ENCODE data around the gene ZNF844. TPM values are rescaled to one million over a fixed set of nuclear protein-coding genes. Genes with fewer than 3 reads are reported as not detected.
A peak's percentile ranks its signal among the peaks of the same experiment; 100 is the strongest.

The ZNF844 gene
- total and polyA plus RNA-seq, 2 of the 8 experiments (the other 6 are each of a cell fraction or from before 2014, with no cell fraction given), result 3.1 to 9.8 TPM

DNA sequence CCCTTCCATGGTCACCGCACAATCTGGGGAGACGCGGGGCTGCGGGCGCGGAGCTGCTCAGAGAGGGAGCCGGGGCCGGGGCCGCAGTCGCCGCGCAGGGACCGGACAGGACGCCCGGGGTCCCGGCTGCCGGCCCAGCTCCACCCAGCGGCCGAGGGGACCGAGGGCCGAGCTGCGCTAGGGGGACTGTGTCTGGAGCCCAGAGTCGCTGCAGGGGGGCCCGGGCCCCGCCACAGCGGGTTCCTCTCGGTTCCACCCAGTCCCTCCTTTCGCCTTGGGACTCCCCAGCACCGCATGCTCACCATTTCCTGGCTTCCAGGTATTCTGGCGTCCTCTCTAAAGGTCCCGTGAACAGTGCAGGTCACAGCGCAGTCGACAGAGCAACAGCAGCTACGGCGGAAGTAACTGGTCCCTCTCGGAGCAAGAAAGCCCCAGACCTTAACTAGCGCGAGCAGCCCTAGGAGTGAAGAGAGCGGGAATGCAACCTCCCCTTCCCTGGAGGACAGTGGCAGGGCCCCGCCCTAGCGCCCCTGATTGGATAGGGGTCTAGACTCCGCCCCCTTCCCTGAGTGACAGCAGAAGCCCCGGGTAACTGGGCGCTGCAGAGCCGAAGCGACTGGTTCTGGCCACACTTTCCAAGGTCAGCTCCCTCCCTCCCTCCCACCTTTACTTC, 11.9 kb upstream of the ZNF844 start, which contains the start of gene ZNF878 (continued):
- TF ChIP-seq, protein P1, sequence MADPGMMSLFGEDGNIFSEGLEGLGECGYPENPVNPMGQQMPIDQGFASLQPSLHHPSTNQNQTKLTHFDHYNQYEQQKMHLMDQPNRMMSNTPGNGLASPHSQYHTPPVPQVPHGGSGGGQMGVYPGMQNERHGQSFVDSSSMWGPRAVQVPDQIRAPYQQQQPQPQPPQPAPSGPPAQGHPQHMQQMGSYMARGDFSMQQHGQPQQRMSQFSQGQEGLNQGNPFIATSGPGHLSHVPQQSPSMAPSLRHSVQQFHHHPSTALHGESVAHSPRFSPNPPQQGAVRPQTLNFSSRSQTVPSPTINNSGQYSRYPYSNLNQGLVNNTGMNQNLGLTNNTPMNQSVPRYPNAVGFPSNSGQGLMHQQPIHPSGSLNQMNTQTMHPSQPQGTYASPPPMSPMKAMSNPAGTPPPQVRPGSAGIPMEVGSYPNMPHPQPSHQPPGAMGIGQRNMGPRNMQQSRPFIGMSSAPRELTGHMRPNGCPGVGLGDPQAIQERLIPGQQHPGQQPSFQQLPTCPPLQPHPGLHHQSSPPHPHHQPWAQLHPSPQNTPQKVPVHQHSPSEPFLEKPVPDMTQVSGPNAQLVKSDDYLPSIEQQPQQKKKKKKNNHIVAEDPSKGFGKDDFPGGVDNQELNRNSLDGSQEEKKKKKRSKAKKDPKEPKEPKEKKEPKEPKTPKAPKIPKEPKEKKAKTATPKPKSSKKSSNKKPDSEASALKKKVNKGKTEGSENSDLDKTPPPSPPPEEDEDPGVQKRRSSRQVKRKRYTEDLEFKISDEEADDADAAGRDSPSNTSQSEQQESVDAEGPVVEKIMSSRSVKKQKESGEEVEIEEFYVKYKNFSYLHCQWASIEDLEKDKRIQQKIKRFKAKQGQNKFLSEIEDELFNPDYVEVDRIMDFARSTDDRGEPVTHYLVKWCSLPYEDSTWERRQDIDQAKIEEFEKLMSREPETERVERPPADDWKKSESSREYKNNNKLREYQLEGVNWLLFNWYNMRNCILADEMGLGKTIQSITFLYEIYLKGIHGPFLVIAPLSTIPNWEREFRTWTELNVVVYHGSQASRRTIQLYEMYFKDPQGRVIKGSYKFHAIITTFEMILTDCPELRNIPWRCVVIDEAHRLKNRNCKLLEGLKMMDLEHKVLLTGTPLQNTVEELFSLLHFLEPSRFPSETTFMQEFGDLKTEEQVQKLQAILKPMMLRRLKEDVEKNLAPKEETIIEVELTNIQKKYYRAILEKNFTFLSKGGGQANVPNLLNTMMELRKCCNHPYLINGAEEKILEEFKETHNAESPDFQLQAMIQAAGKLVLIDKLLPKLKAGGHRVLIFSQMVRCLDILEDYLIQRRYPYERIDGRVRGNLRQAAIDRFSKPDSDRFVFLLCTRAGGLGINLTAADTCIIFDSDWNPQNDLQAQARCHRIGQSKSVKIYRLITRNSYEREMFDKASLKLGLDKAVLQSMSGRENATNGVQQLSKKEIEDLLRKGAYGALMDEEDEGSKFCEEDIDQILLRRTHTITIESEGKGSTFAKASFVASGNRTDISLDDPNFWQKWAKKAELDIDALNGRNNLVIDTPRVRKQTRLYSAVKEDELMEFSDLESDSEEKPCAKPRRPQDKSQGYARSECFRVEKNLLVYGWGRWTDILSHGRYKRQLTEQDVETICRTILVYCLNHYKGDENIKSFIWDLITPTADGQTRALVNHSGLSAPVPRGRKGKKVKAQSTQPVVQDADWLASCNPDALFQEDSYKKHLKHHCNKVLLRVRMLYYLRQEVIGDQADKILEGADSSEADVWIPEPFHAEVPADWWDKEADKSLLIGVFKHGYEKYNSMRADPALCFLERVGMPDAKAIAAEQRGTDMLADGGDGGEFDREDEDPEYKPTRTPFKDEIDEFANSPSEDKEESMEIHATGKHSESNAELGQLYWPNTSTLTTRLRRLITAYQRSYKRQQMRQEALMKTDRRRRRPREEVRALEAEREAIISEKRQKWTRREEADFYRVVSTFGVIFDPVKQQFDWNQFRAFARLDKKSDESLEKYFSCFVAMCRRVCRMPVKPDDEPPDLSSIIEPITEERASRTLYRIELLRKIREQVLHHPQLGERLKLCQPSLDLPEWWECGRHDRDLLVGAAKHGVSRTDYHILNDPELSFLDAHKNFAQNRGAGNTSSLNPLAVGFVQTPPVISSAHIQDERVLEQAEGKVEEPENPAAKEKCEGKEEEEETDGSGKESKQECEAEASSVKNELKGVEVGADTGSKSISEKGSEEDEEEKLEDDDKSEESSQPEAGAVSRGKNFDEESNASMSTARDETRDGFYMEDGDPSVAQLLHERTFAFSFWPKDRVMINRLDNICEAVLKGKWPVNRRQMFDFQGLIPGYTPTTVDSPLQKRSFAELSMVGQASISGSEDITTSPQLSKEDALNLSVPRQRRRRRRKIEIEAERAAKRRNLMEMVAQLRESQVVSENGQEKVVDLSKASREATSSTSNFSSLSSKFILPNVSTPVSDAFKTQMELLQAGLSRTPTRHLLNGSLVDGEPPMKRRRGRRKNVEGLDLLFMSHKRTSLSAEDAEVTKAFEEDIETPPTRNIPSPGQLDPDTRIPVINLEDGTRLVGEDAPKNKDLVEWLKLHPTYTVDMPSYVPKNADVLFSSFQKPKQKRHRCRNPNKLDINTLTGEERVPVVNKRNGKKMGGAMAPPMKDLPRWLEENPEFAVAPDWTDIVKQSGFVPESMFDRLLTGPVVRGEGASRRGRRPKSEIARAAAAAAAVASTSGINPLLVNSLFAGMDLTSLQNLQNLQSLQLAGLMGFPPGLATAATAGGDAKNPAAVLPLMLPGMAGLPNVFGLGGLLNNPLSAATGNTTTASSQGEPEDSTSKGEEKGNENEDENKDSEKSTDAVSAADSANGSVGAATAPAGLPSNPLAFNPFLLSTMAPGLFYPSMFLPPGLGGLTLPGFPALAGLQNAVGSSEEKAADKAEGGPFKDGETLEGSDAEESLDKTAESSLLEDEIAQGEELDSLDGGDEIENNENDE (IDR thresholded peaks at IDR 0.05; ENCODE audit: insufficient replicate concordance, low read length), result no peak
- peak; percentile 77 for TF ChIP-seq CTBP2 (IDR thresholded peaks at IDR 0.05; ENCODE audit: borderline replicate concordance, insufficient read depth, insufficient read length, low read length)
- TF ChIP-seq NANOG (IDR thresholded peaks at IDR 0.05; ENCODE audit: insufficient read depth, low read depth, low read length, poor library complexity, severe bottlenecking), result no peak
- TF ChIP-seq JUND (IDR thresholded peaks at IDR 0.05; ENCODE audit: low read length), result peak; percentile 12; the same call in 1 of the 2 replicates
- no peak; the same call in 1 of the 2 replicates for TF ChIP-seq CHD2 (IDR thresholded peaks at IDR 0.05; ENCODE audit: low read length)
- no peak for TF ChIP-seq SP4 (IDR thresholded peaks at IDR 0.05; ENCODE audit: low read length)
- TF ChIP-seq GABPA (IDR thresholded peaks at IDR 0.05; ENCODE audit: borderline replicate concordance, insufficient read depth, low read length), result 0 out of 2 replicates have a peak, but pooled peaks have one; percentile 29
- TF ChIP-seq SIN3A (conservative IDR thresholded peaks at IDR 0.05 in 1 of 2, IDR thresholded peaks at IDR 0.05 in 1 of 2; ENCODE audit: low read depth in 1 of 2, low read length in 2 of 2), result no peak; a peak in 1 of 4 replicates
- peak; percentile 75 for TF ChIP-seq PHF8 (conservative IDR thresholded peaks at IDR 0.05; ENCODE audit: low read depth, low read length)
- no peak; the same call in 1 of the 2 replicates for TF ChIP-seq NRF1 (IDR thresholded peaks at IDR 0.05; ENCODE audit: low read depth, low read length)

Data from H1 (cell line).